GM12878 (cell line): ENCODE measurements around the gene KRTAP10-11.

Experiments used
- BACH1 ChIP-seq: fragments of 450-650 bp; IDR thresholded peaks from 2 replicates; pipeline ENCODE4 v1.6.1; 2017; ENCODE audit warnings: mild to moderate bottlenecking, borderline replicate concordance
- CTCF ChIP-seq, 3 experiments: IDR thresholded peaks in 2 of 3; conservative IDR thresholded peaks in 1 of 3; 2 replicates each; pipeline ENCODE4 v1.5.1; 2011; ENCODE audit warnings: low read depth in 3 of 3, low read length in 3 of 3, mild to moderate bottlenecking in 3 of 3, control low read depth in 2 of 3, moderate library complexity in 2 of 3, inconsistent platforms in 1 of 3, mixed read lengths in 1 of 3; ENCODE audit not compliant: control insufficient read depth in 2 of 3, insufficient read depth in 1 of 3; ENCODE audit errors: extremely low read depth in 1 of 3
- KDM1A ChIP-seq: fragments of 200-600 bp; sonication (generic); IDR thresholded peaks from 2 replicates; pipeline ENCODE4 v1.6.1; 2016; ENCODE audit warnings: borderline replicate concordance
- TF ChIP-seq, protein P1 (sequence below): fragments of 450-650 bp; IDR thresholded peaks from 2 replicates; pipeline ENCODE4 v1.6.1; 2014; ENCODE audit warnings: mild to moderate bottlenecking

- TF ChIP-seq, protein P1, sequence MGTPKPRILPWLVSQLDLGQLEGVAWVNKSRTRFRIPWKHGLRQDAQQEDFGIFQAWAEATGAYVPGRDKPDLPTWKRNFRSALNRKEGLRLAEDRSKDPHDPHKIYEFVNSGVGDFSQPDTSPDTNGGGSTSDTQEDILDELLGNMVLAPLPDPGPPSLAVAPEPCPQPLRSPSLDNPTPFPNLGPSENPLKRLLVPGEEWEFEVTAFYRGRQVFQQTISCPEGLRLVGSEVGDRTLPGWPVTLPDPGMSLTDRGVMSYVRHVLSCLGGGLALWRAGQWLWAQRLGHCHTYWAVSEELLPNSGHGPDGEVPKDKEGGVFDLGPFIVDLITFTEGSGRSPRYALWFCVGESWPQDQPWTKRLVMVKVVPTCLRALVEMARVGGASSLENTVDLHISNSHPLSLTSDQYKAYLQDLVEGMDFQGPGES: no peak
- TF ChIP-seq CTCF (IDR thresholded peaks at IDR 0.05 in 2 of 3, conservative IDR thresholded peaks at IDR 0.05 in 1 of 3; ENCODE audit: control insufficient read depth in 2 of 3, extremely low read depth in 1 of 3, insufficient read depth in 1 of 3, low read depth in 3 of 3, low read length in 3 of 3): no peak
- TF ChIP-seq KDM1A: no peak
- TF ChIP-seq BACH1: no peak
Observed at GRCh38 chr21:44664691-44665090, 18.5 kb downstream of the KRTAP10-11 start.
